ENCODE results near the gene DHRS7C.

DHRS7C gene

GRCh38 chr17:9821921-9822320 lies 30.5 kb upstream of the DHRS7C start, which contains the start of gene GSG1L2:
Gene GSG1L2, minus strand, starts transcription at chr17:9822079. Its CDS starts 8 bp downstream, at chr17:9822071.
- Mint-ChIP-seq H3K4me3 (no peak within 1 kb of the TSS), H3K4me1 (peaks cover 9% of the 10 kb centered on the region), H3K27ac (no peak within 1 kb of the TSS), H3K27me3 (ENCODE audit: low read depth, poor library complexity) (peaks cover 15% of the 10 kb centered on the region), H3K9me3 (no peaks in the 10 kb centered on the region), H3K36me3 (ENCODE audit: low read depth) (no peaks in the 10 kb centered on the region)
- no peak for TF ChIP-seq CTCF (IDR thresholded peaks at IDR 0.05)
- DNase-seq, result no peak

GRCh38 chr17:9820448-9820847 lies 29.1 kb upstream of the DHRS7C start:
- no peak for TF ChIP-seq CTCF (IDR thresholded peaks at IDR 0.05)
- H3K9me3 Mint-ChIP-seq, result no peaks in the 10 kb centered on the region
- no peak overlapping the region for H3K27ac Mint-ChIP-seq
- DNase-seq, result no peak
- H3K27me3 Mint-ChIP-seq (ENCODE audit: low read depth, poor library complexity), result peaks cover 16% of the 10 kb centered on the region
- H3K36me3 Mint-ChIP-seq (ENCODE audit: low read depth), result no peaks in the 10 kb centered on the region
- peaks cover 19% of the 10 kb centered on the region for H3K4me1 Mint-ChIP-seq
- no peak overlapping the region for H3K4me3 Mint-ChIP-seq

GRCh38 chr17:9818760-9819159 lies 27.4 kb upstream of the DHRS7C start:
- Mint-ChIP-seq H3K9me3 (no peaks in the 10 kb centered on the region), H3K27ac (no peak overlapping the region), H3K4me3 (no peak overlapping the region), H3K36me3 (ENCODE audit: low read depth) (no peaks in the 10 kb centered on the region), H3K27me3 (ENCODE audit: low read depth, poor library complexity) (peaks cover 16% of the 10 kb centered on the region), H3K4me1 (peaks cover 19% of the 10 kb centered on the region)
- DNase-seq, result no peak
- no peak for TF ChIP-seq CTCF (IDR thresholded peaks at IDR 0.05)

GRCh38 chr17:9817086-9817485 lies 25.7 kb upstream of the DHRS7C start:
- DNase-seq, result peak; percentile 39
- Mint-ChIP-seq H3K9me3 (no peaks in the 10 kb centered on the region), H3K4me1 (peaks cover 19% of the 10 kb centered on the region), H3K36me3 (ENCODE audit: low read depth) (no peaks in the 10 kb centered on the region), H3K27ac (no peak overlapping the region), H3K4me3 (no peak overlapping the region), H3K27me3 (ENCODE audit: low read depth, poor library complexity) (peaks cover 16% of the 10 kb centered on the region)
- no peak for TF ChIP-seq CTCF (IDR thresholded peaks at IDR 0.05)

GRCh38 chr17:9816472-9816871 lies 25.1 kb upstream of the DHRS7C start:
- Mint-ChIP-seq H3K4me1 (peaks cover 19% of the 10 kb centered on the region), H3K27me3 (ENCODE audit: low read depth, poor library complexity) (peaks cover 16% of the 10 kb centered on the region), H3K4me3 (no peak overlapping the region), H3K27ac (no peak overlapping the region), H3K9me3 (no peaks in the 10 kb centered on the region), H3K36me3 (ENCODE audit: low read depth) (no peaks in the 10 kb centered on the region)
- no peak for TF ChIP-seq CTCF (IDR thresholded peaks at IDR 0.05)
- no peak for DNase-seq

- no peak for DNase-seq
- Mint-ChIP-seq H3K27ac (no peak overlapping the region), H3K4me1 (peaks cover 14% of the 10 kb centered on the region), H3K4me3 (no peak overlapping the region), H3K36me3 (ENCODE audit: low read depth) (no peaks in the 10 kb centered on the region), H3K9me3 (no peaks in the 10 kb centered on the region), H3K27me3 (ENCODE audit: low read depth, poor library complexity) (peaks cover 20% of the 10 kb centered on the region)
- TF ChIP-seq CTCF (IDR thresholded peaks at IDR 0.05), result no peak
Measured at GRCh38 chr17:9814337-9814945, 23.0 kb upstream of the DHRS7C start.
